HG03103 (cell line): ENCODE results near the gene LMO2.

Experiments
- ATAC-seq: cut with Tn5 transposase; IDR thresholded peaks from one replicate; pipeline ENCODE4 v1.9.1; 2021; ENCODE audit warnings: low read depth; ENCODE audit not compliant: unreplicated experiment

Gene LMO2

DNA sequence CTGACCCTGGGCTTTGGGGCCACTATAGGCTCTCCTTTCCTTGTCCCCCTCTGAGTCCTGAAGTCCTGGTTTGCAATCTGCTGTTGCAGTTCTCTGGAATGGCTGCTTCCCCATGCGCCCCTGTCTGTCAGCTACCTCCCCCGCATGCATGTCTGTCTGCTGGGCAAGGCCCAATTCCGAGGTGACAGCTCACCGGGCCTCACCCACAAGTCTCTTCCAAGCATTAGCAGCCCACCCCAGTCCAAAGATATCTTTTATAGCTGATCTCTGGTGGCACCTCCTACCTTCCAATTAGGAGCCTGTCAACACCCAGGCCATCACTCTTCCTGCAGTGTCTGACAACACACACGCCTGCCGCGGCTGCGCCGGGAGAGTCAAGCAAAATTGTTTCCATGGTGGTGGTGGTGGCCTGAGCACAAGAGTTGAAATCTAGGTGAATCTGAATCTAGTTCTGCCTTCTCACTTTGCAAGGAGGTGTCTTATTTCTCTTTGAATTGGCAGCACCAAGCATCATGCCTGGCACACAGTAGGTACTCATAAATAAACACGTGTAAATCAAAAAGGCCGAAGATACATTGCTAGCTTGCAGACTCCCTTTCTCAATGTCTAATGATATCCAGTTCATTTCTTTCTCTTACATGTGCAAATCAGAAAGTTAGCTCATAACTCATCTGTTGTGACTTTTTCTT lies 1.2 kb upstream of the LMO2 start:
- ATAC-seq: no peak

DNA sequence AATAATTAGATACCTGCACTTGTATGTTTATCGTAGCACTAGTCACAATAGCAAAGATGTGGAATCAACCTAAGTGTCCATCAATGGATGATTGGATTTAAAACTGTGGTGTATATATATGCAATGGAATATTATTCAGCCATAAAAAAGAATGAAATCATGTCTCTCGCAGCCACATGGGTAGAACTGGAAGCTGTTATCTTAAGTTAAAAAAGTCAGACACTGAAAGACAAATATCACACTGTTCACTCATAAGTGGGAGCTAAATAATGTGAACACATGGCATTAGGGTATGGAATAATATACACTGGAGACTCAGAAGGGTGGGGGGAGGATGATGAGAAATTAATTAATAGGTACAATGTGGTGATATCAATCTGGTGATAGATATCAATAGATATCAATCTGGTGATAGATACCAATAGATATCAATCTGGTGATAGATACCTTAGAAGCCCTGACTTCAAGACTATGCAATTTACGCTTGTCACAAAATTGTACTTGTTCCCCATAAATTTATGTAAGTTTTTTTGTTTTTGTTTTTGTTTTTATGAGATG lies 2.0 kb downstream of the LMO2 start:
- no peak for ATAC-seq

GRCh38 chr11:33889296-33889695 lies 2.6 kb downstream of the LMO2 start:
- ATAC-seq: no peak

DNA sequence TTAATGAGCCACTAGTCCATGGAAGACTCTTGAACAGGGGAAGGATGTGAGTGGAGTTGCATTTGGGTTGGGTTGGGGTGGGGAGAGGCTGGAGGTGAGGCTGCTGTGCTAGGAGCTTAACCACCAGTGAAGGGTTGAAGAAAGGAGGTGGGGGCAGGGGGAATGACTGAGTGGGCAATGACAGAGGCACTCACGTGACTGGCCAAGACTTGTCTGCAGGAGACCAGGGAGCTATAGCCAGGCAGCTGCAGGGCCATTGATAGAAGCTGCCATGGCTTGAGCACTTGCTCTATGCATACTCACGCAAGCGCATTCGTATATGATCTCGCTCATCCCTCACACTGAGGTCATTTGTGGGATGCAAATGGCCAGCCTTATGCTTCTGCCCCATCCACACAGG lies 4.0 kb downstream of the LMO2 start:
- no peak for ATAC-seq

GRCh38 chr11:33885338-33886005 lies 6.4 kb downstream of the LMO2 start:
- no peak for ATAC-seq

- ATAC-seq: no peak
These were observed 7.3 kb downstream of the LMO2 start for GRCh38 chr11:33884601-33885000.

GRCh38 chr11:33884035-33884434 lies 7.8 kb downstream of the LMO2 start:
- ATAC-seq: no peak

DNA sequence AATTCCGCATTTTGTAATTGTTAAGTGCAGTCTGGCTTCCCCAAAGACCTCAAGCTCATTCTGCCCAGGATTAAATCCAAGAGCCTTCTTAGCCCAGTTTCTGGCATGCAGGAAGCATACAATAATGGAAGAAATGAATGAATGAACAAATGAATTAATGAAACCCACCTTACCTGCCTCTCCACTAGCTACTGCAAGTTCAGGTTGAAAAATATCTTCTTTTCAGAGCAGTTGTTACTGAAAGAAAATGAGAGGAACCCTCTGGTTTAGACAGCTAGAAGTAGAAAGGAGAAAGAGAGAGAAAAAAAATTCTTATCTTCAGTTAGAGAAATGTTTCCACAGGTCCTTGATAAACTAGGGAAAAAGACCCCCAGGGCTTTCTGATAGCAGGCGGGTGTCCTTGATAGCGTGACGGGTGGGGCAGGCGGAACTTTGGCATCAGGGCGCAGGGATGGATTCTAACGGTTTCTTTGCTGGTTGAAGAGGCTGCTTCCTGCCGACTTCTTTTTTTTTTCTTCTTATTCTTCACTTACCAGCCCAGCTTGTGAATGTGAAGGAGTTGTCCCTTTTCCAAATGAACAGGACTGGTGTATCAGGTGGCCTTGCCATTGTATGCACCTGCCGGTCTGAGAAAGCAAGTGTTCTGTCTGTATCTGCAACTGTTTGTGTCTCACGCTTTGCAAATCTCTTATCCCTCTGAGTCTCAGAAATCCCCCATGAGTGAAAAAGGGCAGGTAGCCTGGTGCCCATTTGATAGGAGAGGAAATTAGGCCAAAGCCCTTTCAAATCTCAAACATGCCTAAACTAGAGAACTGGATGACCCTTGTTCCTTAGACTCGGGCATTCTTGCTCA lies 10.0 kb downstream of the LMO2 start:
- no peak for ATAC-seq

DNA sequence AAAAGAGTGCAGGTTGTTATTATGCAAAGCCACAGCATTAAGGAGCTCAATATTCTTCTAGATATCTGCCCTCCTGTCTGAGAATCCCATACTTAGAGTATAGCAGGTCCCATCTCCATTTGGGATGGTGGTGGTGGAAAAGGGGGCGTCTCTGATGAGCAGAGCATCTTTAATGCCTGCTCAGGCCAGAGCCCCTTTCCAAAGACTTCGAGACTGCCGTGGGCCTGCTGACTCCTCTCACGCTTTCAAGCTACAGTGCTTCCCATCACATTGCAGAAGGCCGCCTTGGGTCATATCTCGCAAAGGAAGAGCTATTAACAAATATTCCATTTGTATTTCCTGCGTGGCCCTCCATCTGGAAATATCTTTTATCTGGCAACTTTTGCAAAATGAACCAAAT lies 10.9 kb downstream of the LMO2 start:
- ATAC-seq: no peak

DNA sequence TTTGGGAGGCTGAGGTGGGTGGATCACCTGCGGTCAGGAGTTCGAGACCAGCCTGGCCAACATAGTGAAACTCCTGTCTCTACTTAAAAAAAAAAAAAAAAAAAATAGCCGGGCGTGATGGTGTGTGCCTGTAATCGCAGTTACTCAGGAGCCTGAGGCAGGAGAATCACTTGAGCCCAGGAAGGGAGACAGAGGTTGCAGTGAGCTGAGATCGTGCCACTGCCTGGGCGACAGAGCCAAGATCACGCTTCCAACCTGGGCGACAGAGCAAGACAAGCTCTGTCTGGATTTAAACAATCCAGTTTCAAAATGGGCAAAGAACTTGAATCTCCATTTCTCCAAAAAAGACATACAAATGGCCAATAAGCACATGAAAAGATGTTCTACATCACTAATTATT lies 12.5 kb downstream of the LMO2 start:
- ATAC-seq: no peak

- ATAC-seq: no peak
These were observed 14.8 kb downstream of the LMO2 start for GRCh38 chr11:33877038-33877437.

DNA sequence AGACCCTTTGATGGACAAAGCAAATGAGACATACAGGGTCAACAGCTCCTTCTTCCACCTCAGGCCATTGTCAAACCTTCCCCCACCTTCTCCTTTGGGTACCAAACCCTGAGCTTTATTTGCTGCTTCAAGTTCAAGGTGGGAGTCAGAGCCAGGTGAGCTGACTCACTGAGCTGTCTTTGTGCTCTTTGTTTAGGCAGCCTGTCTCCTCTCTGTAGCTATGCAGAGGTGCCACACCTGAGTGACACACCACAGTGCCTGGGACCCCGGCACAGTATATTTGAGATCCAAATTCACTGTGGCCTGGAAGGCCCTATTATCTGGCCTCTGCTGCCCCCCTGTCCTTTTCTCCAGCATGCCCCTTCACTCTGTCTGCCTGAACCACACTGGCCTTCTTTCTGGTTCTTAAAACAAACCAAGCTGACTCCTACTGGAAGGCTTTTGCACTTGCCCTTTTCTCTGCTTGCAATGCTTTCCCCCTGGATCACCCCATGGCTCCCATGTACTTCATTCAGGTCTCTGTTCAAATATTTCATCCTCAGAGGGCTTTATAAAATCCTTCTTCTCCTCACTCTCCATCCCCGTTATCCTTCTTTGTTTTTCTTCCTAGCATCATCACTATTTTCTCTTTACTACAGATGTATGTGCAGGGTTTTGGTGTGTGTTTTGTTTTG lies 16.1 kb downstream of the LMO2 start:
- ATAC-seq: no peak

DNA sequence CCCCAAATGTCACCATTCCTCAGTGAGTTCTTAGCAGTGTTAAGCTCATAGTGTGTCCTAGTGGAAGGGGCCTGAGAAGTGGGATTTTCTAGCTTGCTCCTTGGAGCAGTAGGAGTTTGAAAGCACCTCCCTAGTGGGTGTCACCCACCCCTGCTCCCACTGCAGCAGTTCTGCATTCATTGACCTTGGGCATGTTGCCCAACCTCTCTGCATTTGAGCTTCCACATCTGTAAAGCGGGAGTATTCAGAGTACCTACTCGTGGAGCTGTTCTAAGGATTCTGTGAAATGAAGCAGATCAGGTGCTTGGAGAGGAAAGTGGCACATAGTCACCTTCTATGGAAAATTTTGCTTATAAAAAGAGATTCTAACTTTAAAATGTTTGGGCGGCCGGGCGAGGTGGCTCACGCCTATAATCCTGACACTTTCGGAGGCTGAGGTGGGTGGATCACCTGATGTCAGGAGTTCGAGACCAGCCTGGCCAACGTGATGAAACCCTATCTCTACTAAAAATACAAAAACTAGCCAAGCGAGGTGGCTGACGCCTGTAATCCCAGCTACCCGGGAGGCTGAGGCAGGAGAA lies 16.9 kb downstream of the LMO2 start:
- ATAC-seq: no peak

GRCh38 chr11:33874433-33874832 lies 17.4 kb downstream of the LMO2 start:
- no peak for ATAC-seq

DNA sequence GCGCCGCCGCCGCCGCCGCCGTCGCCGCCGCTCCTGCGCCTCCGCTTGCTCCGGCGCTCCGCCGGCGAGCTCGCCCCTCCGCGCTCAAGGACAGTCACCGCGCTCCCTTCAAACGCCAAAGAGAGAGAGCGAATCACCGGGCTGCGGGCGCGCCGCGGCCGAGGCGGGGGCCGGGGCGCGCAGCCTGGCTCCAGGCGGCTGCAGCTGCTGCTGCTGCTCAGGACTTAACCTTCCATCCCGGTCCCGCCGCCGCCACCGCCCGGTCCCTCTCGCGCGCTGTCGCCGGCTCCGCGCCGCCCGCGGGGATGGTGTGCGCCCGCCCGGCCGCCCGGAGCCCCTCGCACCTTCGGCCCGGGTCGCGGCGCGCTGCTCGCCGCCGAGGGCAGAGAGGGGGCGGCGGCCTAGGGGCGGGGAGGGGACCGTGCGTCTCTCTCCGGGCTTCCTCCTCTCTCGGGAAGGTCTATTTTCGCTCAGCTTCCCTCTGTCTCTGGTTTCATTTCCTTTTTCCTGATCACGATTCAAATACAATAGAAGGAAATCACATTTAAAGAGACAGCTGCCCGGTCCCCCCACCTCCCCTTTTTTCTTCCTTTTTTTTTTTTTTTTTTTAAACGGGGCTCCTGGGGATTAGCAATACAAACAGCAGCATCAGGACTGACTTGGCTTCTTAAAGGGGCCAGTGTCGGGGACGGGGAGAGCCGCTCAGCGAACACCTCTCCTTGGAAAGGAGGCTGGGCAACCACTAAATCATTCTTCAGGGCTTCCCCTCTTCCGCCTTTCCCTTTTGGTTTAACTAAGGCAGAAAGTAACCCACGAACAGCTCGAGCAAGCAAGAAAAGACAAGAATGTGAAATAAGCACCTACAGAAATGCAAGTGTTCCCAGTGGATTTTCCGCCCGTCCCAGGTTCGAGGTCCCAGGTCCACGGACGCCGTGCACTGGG lies 22.1 kb downstream of the LMO2 start:
- ATAC-seq: no peak

- no peak for ATAC-seq
These were observed 23.0 kb downstream of the LMO2 start for GRCh38 chr11:33868647-33869461.

DNA sequence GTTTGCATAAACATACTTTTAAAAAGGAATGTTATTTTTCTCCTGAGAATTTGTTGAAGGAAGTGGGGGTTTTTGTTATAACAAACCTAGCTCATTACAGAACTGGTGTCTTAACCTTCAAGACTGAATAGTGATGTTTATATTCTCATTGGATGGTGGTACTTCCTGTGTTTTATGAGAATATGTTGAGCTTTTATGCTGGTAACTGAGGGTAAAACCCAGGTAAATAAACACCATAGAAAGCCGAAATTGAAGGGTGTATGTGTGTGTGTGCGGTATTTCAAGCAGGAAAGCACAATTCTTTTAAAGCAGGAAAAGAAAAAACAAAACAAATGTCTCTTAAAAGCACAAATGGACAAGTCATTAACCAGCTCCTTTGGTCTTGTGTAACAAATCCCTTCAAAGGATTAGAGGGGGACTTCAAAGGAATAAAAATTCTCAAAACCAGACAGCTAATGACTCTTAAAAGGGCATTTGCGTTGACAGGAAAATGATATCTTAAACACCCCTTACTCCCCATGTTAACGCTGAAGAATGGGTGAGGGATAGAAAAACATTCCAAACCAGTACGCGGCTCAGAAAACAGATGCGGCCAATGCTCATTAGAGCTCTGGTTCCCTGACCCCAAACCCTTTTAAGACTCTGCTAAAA lies 23.8 kb downstream of the LMO2 start:
- no peak for ATAC-seq

DNA sequence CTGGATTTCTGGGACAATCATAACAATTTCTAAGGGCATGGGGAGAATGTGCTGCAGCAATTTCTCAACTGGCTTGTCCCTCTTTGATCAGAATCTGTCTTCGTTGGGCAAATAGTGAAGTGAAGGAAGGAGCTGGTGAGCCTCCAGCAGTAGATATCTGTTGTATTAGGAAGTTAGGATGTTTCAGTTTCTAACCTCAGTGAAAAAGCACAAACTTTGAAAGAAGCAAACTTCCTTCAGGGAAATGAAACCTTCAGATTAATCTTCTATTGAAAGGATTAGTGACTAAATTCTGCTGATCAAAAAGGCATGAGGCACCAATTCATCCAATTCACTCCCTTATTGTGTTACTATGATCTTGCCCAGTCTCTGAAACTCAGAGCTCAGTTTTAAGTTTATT lies 24.3 kb downstream of the LMO2 start:
- no peak for ATAC-seq
